ENCODE results near the gene BZW2.

The BZW2 gene

GRCh38 chr7:16645593-16646471 is at the start of gene BZW2, which contains the start of gene ANKMY2:
BZW2 (plus strand) TSS chr7:16646181; CDS start chr7:16665444, 19,263 bp downstream.
ANKMY2 (minus strand) TSS chr7:16645754; CDS start chr7:16645573, 181 bp downstream.
- DNase-seq (ENCODE audit: low read depth) = peak; percentile 81

GRCh38 chr7:16598015-16598414 is 48.0 kb upstream of the BZW2 start:
- no peak for DNase-seq (ENCODE audit: low read depth)

- no peak for DNase-seq (ENCODE audit: low read depth)
Observed at GRCh38 chr7:16599860-16600259, 46.1 kb upstream of the BZW2 start.

- DNase-seq (ENCODE audit: low read depth) = no peak
Observed at GRCh38 chr7:16603633-16604032, 42.3 kb upstream of the BZW2 start.

GRCh38 chr7:16604054-16604453 is 41.9 kb upstream of the BZW2 start:
- DNase-seq (ENCODE audit: low read depth) = no peak

GRCh38 chr7:16606704-16607103 is 39.3 kb upstream of the BZW2 start:
- DNase-seq (ENCODE audit: low read depth) = no peak

- no peak for DNase-seq (ENCODE audit: low read depth)
Observed at GRCh38 chr7:16609842-16610450, 36.0 kb upstream of the BZW2 start.

- no peak for DNase-seq (ENCODE audit: low read depth)
Observed at GRCh38 chr7:16611711-16612110, 34.3 kb upstream of the BZW2 start.

- DNase-seq (ENCODE audit: low read depth) = no peak
Observed at GRCh38 chr7:16615228-16615627, 30.8 kb upstream of the BZW2 start.

GRCh38 chr7:16616122-16616521 is 29.9 kb upstream of the BZW2 start:
- no peak for DNase-seq (ENCODE audit: low read depth)

GRCh38 chr7:16616542-16616941 is 29.4 kb upstream of the BZW2 start:
- DNase-seq (ENCODE audit: low read depth) = no peak

GRCh38 chr7:16619979-16620408 is 26.0 kb upstream of the BZW2 start:
- no peak for DNase-seq (ENCODE audit: low read depth)

GRCh38 chr7:16626388-16626787 is 19.6 kb upstream of the BZW2 start:
- DNase-seq (ENCODE audit: low read depth) = no peak

- no peak for DNase-seq (ENCODE audit: low read depth)
Observed at GRCh38 chr7:16627236-16627635, 18.7 kb upstream of the BZW2 start.

GRCh38 chr7:16630654-16631053 is 15.3 kb upstream of the BZW2 start:
- no peak for DNase-seq (ENCODE audit: low read depth)

GRCh38 chr7:16634271-16634738 is 11.7 kb upstream of the BZW2 start:
- DNase-seq (ENCODE audit: low read depth) = no peak

GRCh38 chr7:16636555-16637101 is 9.4 kb upstream of the BZW2 start:
- DNase-seq (ENCODE audit: low read depth) = no peak

GRCh38 chr7:16637379-16637778 is 8.6 kb upstream of the BZW2 start:
- no peak for DNase-seq (ENCODE audit: low read depth)

- no peak for DNase-seq (ENCODE audit: low read depth)
Observed at GRCh38 chr7:16638282-16639280, 7.4 kb upstream of the BZW2 start.

- DNase-seq (ENCODE audit: low read depth) = no peak
Observed at GRCh38 chr7:16644157-16644556, 1.8 kb upstream of the BZW2 start.
